GM12801 (cell line): Measurements from ENCODE around the gene CBLN3.

Experiments used
- TF ChIP-seq, protein P1 (sequence below): IDR thresholded peaks from one replicate; pipeline ENCODE4 v1.5.1; 2011; ENCODE audit warnings: control low read depth; ENCODE audit not compliant: insufficient read length; ENCODE audit errors: extremely low read depth

The CBLN3 gene

DNA sequence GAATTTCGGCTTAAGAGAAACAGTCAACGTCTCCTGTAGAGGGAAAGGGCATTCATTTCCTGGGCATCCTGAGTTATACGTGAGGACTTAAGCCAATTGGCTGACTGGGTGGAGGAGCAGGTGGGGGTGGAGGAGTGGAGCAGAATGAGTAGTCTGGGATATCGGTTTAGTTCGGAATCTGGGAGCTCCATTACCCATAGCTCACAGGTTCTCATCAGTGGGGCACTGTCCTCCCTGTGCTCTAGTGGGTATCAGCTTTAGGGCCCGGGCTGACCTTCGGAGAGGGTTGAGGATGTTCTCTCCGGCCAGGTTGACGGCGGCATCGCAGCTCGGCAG is 12.4 kb upstream of the CBLN3 start:
- TF ChIP-seq, protein P1, sequence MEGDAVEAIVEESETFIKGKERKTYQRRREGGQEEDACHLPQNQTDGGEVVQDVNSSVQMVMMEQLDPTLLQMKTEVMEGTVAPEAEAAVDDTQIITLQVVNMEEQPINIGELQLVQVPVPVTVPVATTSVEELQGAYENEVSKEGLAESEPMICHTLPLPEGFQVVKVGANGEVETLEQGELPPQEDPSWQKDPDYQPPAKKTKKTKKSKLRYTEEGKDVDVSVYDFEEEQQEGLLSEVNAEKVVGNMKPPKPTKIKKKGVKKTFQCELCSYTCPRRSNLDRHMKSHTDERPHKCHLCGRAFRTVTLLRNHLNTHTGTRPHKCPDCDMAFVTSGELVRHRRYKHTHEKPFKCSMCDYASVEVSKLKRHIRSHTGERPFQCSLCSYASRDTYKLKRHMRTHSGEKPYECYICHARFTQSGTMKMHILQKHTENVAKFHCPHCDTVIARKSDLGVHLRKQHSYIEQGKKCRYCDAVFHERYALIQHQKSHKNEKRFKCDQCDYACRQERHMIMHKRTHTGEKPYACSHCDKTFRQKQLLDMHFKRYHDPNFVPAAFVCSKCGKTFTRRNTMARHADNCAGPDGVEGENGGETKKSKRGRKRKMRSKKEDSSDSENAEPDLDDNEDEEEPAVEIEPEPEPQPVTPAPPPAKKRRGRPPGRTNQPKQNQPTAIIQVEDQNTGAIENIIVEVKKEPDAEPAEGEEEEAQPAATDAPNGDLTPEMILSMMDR, result no peak

DNA sequence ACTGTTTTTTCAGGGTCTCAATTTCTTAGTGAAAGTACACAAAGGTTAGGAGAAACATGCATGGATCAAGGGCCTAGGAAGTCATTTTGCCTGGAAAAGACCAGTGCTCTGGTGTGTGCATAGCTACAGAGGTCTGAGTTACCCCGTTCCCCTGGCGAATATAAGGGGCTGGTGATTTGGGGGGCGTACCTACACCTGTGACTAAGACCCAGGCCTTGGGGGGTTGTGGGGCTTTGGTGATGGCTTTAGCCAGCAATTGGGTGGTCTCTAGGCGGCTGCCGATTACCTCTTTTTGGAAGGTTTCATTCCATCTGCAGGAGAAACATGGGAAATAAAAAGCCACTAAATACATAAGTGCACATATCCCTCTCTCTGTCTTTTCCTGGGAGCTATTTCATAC is 12.0 kb upstream of the CBLN3 start:
- TF ChIP-seq, protein P1, result no peak

DNA sequence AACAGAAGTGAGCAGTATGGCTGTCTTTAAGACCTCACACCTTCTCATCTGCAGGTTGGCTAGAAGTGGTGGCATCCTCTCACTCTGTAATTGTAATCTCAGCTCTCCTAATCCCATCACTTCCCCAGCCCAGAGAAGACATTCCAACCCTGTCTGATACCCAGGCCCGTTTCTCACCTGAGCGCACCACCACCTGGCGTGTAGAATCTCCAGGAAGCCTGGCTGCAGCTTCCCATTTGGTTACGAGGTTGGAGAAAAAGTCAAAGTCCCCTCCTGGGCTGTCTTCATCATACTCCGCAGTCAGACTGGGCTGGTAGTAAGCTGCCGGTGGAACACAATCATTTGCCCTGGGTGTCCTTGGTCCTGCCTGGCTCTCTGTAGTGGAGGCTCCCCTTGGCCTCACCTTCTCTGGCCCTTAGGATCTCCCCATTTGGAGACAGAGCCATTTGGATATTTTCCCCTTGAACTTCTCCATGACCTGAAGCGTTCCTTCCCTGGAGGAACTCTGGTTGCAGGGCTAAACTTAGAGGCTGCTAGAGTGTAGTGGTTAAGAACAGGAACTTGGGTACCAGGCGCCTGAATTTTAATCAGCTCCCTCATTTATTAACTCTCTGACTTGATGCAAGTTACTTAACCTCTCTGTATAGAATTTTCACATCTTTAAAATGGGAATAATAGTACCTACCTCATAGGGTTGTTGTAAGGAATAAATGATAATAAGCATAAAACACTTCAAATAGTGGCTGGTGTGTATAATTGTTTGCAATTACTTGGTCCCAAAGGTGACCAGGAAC is 11.3 kb upstream of the CBLN3 start:
- TF ChIP-seq, protein P1, result no peak

DNA sequence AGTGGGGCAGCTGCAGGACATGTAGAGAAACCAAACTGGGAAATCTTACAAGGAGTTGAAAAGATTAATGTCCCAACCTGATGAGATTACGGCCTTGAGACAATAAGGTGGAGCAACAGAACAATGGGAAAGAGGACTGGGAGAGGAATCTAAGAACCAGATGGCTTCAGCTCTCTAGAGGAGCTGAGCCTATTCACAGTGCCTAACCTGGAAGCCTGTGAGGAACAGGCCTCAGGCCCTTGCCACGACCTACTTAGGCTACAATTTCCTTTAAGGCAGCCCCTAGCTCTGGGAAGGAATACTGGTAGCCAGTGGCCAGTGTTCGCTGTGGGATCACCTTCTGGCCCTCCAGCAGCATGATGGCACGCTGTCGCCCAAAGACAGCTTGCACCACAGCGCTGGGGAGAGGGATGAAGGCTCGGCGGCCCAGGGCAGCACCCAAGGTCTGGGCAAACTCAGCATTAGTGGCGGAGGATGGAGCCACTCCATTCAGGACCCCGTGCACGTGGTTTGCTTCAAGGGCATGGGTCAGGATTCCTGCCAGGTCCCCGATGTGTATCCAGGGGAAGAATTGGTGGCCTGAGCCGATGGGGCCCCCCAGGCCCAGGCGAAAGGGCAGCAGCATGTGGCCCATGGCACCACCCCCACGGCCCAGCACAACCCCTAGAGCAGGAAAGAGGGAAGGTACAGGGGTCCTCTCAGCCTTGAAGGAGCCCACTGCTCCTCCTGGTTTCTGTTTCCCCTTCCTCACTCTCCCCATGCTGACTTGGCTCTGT is 10.6 kb upstream of the CBLN3 start:
- TF ChIP-seq, protein P1, result no peak

DNA sequence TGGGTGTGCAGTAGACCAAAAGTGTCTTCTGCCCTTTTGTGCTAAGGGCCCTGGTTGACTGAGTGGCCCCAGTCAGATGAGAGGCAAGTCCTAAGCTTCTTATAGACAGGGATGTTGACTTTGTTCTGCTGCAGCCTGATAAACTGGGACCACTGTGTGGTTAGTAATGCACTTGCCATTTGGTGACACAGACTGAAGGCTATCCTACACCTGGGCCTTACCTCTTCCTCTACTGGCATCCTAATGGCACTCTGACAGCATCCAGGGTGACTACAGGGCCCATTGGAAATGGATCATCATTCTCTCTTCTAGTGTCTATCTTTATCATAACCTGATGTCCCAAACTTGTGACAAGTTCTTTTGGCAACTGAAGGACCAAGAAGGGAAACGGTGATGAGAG is 9.8 kb upstream of the CBLN3 start:
- TF ChIP-seq, protein P1, result no peak

DNA sequence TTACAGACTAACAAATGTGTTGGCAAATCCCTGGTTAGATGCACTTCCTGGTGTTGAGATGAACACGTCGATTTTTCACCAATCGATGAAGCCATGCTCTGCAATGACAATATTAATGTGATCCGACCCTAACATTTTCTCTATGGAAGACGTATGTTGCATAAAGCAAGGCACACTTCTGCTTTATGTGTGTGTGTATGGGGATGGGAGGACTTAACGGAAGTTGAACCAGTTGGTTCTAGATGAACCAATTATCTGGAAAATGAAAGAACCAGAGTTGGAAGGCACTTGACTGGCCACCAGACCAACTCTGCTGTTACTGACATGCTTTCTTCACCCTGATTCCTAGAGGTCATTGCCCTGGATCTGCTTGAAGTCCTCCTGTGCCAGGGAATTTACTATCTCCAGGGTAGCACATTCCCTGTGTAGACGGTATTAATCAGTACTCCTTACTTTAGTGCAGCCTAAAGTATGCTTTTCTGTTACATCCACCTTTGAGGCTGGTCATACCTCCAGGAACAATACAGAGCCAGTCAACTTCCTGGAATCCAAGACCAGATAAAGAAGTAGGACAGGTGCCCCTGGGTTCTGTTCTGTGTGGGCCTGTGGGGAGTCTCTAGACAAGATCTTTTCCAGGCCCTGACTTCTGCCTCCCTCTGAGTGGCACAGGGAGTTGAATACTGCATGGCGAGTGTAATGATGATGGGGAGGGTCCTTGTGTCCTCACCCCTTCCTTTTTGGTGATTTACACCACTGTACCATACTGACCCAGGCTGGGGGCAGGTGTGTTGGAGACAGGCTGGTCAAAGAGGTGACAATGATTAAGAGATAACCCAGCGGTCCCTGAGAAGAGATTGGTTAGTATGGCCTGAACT is 9.0 kb upstream of the CBLN3 start:
- TF ChIP-seq, protein P1, result no peak

DNA sequence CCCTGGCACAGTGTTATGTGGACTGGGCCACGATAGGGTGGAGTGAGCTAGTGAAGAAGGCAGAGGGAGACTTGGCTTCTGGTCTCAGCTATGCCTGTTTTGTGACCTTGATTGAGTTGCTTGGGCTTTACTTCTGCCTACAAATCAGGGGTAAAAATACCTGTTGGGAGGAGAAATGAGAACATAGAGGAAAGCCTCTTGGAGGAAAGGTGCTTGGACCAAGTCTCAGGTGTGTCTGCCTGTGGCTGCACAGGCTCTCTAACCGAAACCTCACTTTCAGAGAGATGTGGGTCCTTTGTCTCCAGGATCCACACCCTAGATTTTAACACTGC is 8.2 kb upstream of the CBLN3 start:
- TF ChIP-seq, protein P1, result no peak
